ENCODE data around the gene METAP1D. TPM values are rescaled to one million over a fixed set of nuclear protein-coding genes. Genes with fewer than 3 reads are reported as not detected.

METAP1D gene
- total RNA-seq, 2 donors from 2014 or later: 5.7 to 6.5 TPM

GRCh38 chr2:172009823-172010222 is 10.1 kb downstream of the METAP1D start:
- Mint-ChIP-seq H3K4me1 (peaks cover 23% of the 10 kb centered on the region), H3K27me3 (peaks cover 5% of the 10 kb centered on the region), H3K27ac (peak overlapping the region; percentile 61), H3K4me3 (no peak overlapping the region), H3K36me3 (ENCODE audit: low read depth) (peaks cover 5% of the 10 kb centered on the region)
- DNase-seq (no peak), ATAC-seq (no peak)
- H3K9me3 ChIP-seq (ENCODE audit: control insufficient read depth, low read length, poor library complexity, severe bottlenecking): no peaks in the 10 kb centered on the region

GRCh38 chr2:172011812-172012575 is 12.2 kb downstream of the METAP1D start:
- peak overlapping the region; percentile 43 for H3K27ac Mint-ChIP-seq
- DNase-seq: no peak
- peaks cover 9% of the 10 kb centered on the region for H3K36me3 Mint-ChIP-seq (ENCODE audit: low read depth)
- peak overlapping the region; percentile 53 for H3K4me3 Mint-ChIP-seq
- peaks cover 5% of the 10 kb centered on the region for H3K27me3 Mint-ChIP-seq
- H3K9me3 ChIP-seq (ENCODE audit: control insufficient read depth, low read length, poor library complexity, severe bottlenecking): no peaks in the 10 kb centered on the region
- peak; percentile 53 for ATAC-seq
- H3K4me1 Mint-ChIP-seq: peaks cover 28% of the 10 kb centered on the region

GRCh38 chr2:172012677-172013391 is 13.1 kb downstream of the METAP1D start:
- Mint-ChIP-seq H3K4me1 (peaks cover 28% of the 10 kb centered on the region), H3K27me3 (peaks cover 5% of the 10 kb centered on the region), H3K36me3 (ENCODE audit: low read depth) (peaks cover 7% of the 10 kb centered on the region), H3K27ac (peak overlapping the region; percentile 43), H3K4me3 (no peak overlapping the region)
- no peak for ATAC-seq
- no peak for DNase-seq
- no peaks in the 10 kb centered on the region for H3K9me3 ChIP-seq (ENCODE audit: control insufficient read depth, low read length, poor library complexity, severe bottlenecking)

GRCh38 chr2:172013396-172013795 is 13.6 kb downstream of the METAP1D start:
- Mint-ChIP-seq H3K4me1 (peaks cover 30% of the 10 kb centered on the region), H3K4me3 (no peak overlapping the region), H3K36me3 (ENCODE audit: low read depth) (peaks cover 7% of the 10 kb centered on the region), H3K27me3 (peaks cover 5% of the 10 kb centered on the region), H3K27ac (no peak overlapping the region)
- no peaks in the 10 kb centered on the region for H3K9me3 ChIP-seq (ENCODE audit: control insufficient read depth, low read length, poor library complexity, severe bottlenecking)
- no peak for ATAC-seq
- DNase-seq: no peak

- H3K36me3 Mint-ChIP-seq (ENCODE audit: low read depth): peaks cover 6% of the 10 kb centered on the region
- no peak for ATAC-seq
Observed at GRCh38 chr2:172021074-172021931, 21.6 kb downstream of the METAP1D start.

GRCh38 chr2:172021955-172022354 is 22.2 kb downstream of the METAP1D start:
- Mint-ChIP-seq H3K36me3 (ENCODE audit: low read depth) (peaks cover 3% of the 10 kb centered on the region), H3K4me1 (peaks cover 2% of the 10 kb centered on the region), H3K27me3 (no peaks in the 10 kb centered on the region), H3K27ac (no peak overlapping the region), H3K4me3 (no peak overlapping the region)
- ATAC-seq (no peak), DNase-seq (no peak)
- no peaks in the 10 kb centered on the region for H3K9me3 ChIP-seq (ENCODE audit: control insufficient read depth, low read length, poor library complexity, severe bottlenecking)

More at GRCh38 chr2:172021074-172021931, 21.6 kb downstream of the METAP1D start:
- DNase-seq: no peak
- H3K4me1 Mint-ChIP-seq: peaks cover 7% of the 10 kb centered on the region
- H3K4me3 Mint-ChIP-seq: no peak overlapping the region
- no peaks in the 10 kb centered on the region for H3K27me3 Mint-ChIP-seq
- no peaks in the 10 kb centered on the region for H3K9me3 ChIP-seq (ENCODE audit: control insufficient read depth, low read length, poor library complexity, severe bottlenecking)
- no peak overlapping the region for H3K27ac Mint-ChIP-seq

- no peak for ATAC-seq
- peaks cover 3% of the 10 kb centered on the region for H3K36me3 Mint-ChIP-seq (ENCODE audit: low read depth)
- no peak overlapping the region for H3K27ac Mint-ChIP-seq
- H3K4me1 Mint-ChIP-seq: peaks cover 3% of the 10 kb centered on the region
- no peak overlapping the region for H3K4me3 Mint-ChIP-seq
- no peak for DNase-seq
- no peaks in the 10 kb centered on the region for H3K9me3 ChIP-seq (ENCODE audit: control insufficient read depth, low read length, poor library complexity, severe bottlenecking)
- H3K27me3 Mint-ChIP-seq: no peaks in the 10 kb centered on the region
Observed at GRCh38 chr2:172031536-172031935, 31.8 kb downstream of the METAP1D start.

GRCh38 chr2:172038121-172038520 is 38.4 kb downstream of the METAP1D start:
- H3K9me3 ChIP-seq (ENCODE audit: control insufficient read depth, low read length, poor library complexity, severe bottlenecking): no peaks in the 10 kb centered on the region
- H3K27me3 Mint-ChIP-seq: no peaks in the 10 kb centered on the region
- DNase-seq (no peak), ATAC-seq (no peak)
- no peaks in the 10 kb centered on the region for H3K4me1 Mint-ChIP-seq
- no peaks in the 10 kb centered on the region for H3K36me3 Mint-ChIP-seq (ENCODE audit: low read depth)
- no peak overlapping the region for H3K4me3 Mint-ChIP-seq
- H3K27ac Mint-ChIP-seq: no peak overlapping the region

- no peaks in the 10 kb centered on the region for H3K9me3 ChIP-seq (ENCODE audit: control insufficient read depth, low read length, poor library complexity, severe bottlenecking)
- no peak overlapping the region for H3K27ac Mint-ChIP-seq
- H3K4me1 Mint-ChIP-seq: no peaks in the 10 kb centered on the region
- H3K27me3 Mint-ChIP-seq: no peaks in the 10 kb centered on the region
- no peak for ATAC-seq
- H3K4me3 Mint-ChIP-seq: no peak overlapping the region
- no peaks in the 10 kb centered on the region for H3K36me3 Mint-ChIP-seq (ENCODE audit: low read depth)
- DNase-seq: no peak
Observed at GRCh38 chr2:172038604-172039003, 38.9 kb downstream of the METAP1D start.

GRCh38 chr2:172039011-172039704 is 39.4 kb downstream of the METAP1D start:
- no peaks in the 10 kb centered on the region for H3K36me3 Mint-ChIP-seq (ENCODE audit: low read depth)
- H3K27me3 Mint-ChIP-seq: no peaks in the 10 kb centered on the region
- no peaks in the 10 kb centered on the region for H3K9me3 ChIP-seq (ENCODE audit: control insufficient read depth, low read length, poor library complexity, severe bottlenecking)
- DNase-seq (no peak), ATAC-seq (no peak)
- H3K4me1 Mint-ChIP-seq: no peaks in the 10 kb centered on the region
- H3K27ac Mint-ChIP-seq: no peak overlapping the region
- no peak overlapping the region for H3K4me3 Mint-ChIP-seq

GRCh38 chr2:172040311-172040710 is 40.6 kb downstream of the METAP1D start:
- H3K27ac Mint-ChIP-seq: no peak overlapping the region
- no peak for DNase-seq
- no peak overlapping the region for H3K4me3 Mint-ChIP-seq

GRCh38 chr2:172046080-172046678 is 46.4 kb downstream of the METAP1D start:
- Mint-ChIP-seq H3K27me3 (no peaks in the 10 kb centered on the region), H3K4me3 (no peak overlapping the region), H3K36me3 (ENCODE audit: low read depth) (no peaks in the 10 kb centered on the region), H3K27ac (no peak overlapping the region), H3K4me1 (peaks cover 5% of the 10 kb centered on the region)
- DNase-seq: no peak
- ATAC-seq: no peak
- no peaks in the 10 kb centered on the region for H3K9me3 ChIP-seq (ENCODE audit: control insufficient read depth, low read length, poor library complexity, severe bottlenecking)

More at GRCh38 chr2:172040311-172040710, 40.6 kb downstream of the METAP1D start:
- Mint-ChIP-seq H3K4me1 (no peaks in the 10 kb centered on the region), H3K27me3 (no peaks in the 10 kb centered on the region), H3K36me3 (ENCODE audit: low read depth) (no peaks in the 10 kb centered on the region)
- ATAC-seq: no peak
- no peaks in the 10 kb centered on the region for H3K9me3 ChIP-seq (ENCODE audit: control insufficient read depth, low read length, poor library complexity, severe bottlenecking)
